Activated gamma-delta T cell treated with Interleukin-2 at 50 U/mL for 16 hours (primary cell): ENCODE results near the gene HIC1.
A peak's percentile ranks its signal among the peaks of the same experiment; 100 is the strongest.

Source experiments
- DNase-seq: peaks from one replicate; pipeline ENCODE4 v3.0.0-alpha.2; 2020

HIC1 gene

DNA sequence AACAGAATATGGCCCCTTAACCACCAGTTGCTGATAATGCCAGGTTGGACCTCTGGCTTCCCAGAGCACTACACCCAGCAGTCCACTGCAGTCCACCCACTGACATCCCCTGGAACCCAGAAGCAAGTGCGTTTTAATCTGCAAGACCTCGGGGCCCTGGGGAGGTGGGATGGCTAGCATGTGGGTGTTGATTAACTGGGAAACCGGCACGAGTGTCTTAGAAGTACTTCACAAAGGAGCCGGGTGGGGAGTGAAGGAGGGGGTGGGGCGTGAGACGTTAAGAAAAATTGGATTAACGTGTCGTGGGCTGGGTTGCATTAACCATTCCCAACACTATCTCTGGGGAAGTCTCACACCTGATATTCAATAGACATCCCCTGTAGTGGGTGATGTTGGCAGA lies 6.1 kb upstream of the HIC1 start:
- no peak for DNase-seq

DNA sequence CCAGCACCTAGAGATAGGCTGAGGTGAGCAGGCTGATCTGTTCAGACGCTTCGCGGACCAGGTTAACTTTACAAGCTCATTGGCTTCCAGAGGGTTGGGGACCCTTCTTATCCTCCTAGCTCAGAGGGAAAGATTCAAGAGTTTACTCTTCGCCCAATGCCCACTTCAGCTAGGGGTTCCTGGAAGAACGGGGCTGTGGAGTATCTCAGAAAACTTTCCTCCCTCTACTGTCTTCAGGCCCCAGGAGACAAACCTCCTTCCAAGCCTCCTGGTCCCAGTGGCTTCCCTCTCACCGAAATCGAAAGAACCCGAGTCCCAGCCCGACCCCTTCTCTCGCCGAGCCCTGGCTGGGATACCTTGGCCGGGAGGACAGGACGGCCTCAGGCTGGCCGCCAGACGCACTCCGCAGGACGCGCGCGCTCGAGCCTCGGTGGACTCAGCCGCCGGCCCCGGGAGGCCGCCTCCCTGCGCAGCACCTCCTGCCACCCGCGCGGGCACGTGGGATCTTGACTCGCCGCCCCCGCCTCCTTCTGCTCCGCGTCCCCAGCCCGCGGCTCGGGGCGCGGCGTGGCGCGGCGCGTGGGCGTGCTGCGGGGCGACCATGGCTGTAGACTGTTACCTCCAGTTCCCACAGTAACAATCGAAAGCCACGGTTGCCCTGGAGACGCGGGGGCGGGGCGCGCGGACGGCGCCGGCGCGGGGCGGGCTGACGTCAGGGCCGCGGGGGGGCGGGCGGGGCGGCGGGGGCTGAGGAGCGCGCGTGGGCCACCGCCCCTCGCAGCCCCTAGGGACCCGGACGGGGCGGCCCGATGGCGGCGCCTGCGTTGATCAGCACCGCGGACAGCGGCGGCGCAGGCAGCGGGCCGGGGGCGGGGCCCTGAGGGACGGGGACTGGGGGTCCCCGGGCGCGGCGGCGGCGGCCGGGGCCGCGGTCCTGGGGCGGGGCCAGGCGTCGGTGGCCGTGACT lies 5.3 kb upstream of the HIC1 start:
- peak; percentile 87 for DNase-seq

- peak; percentile 53 for DNase-seq
These were observed 4.4 kb upstream of the HIC1 start for GRCh38 chr17:2050300-2051060.

DNA sequence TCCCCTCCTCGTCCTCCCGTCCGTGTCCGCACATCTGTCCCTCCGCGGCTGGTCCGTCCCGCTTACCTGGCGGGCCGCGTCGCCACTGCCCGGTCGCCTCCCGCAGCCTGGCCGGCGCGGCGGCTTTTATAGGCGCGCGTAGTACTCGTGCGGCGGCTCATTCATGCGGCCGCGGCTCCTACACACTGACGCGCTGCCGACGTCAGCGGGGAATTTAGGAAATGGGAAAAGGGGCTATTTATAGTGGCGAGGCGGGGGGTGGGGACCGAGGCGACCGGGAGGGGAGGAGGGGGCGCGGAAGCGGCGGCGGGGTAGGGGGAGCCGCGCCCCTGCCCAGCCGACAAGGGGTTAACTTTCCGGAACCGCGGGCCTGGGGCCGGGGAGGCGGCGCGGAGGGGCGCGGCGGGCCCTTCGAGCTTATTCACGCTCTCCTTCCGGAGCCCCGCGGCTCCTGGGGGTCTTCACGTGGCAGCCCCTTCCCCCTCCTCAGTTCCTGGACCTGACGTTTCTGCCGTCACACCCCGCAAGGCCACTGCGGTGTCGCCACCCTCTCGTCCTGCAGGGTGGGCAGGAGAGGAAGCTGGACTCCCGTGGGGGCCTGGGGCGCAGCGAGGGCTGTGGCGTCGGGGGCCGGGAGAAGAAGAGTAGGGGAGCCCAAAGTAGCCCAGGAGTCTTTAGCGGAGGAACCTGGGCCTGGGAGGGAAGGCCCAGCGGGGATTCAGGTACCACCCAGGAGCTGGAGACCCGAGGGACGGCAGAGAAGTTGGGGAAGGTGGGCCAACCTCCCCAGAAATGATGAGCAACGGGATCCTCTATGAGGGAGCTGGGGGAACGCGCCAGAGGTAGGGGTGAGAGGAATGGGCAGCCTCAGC lies 3.6 kb upstream of the HIC1 start:
- DNase-seq: no peak

GRCh38 chr17:2051933-2052559 lies 2.9 kb upstream of the HIC1 start:
- DNase-seq: no peak

DNA sequence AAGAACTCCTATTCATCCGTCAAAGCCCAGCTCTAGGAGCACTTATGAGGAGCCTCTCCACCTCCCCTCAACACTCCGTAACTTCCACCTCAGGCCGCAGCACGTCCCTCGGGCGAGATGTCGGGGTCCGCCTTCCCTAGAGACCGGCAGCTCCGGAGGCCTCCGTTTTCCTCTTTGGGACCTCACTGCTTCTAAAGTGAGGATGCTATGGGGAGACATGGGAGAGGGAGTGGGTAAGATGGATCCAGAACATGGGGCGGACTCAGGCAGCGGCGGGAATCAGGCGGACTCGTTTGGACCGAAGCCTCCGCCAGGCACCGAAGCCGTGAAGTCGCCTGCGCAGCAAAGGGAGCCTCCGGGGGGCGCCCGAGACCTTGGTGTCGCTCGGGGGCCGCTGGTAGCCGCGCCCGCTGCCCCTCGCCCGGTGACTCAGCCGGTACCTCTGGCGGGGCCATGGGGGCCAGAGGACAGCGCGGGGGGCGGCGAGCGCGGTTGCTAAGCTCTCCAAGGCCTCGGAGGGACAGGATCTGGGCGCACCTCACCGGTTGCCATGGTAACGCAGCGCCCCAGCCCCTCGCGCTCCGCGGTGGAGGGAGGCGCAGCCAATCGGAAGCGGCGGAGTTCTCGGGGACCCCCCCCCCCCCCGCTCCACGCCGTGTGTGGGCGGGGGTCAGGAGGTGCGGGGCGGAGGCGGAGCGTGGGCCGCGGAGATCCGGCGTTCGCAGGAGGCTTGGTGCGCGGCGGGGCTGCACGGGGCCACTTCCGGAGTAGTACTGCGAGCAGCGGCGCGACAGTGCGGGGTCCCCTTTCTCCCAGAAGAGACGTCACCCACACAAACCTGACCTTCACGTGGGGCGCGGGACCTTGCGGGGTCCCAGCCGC lies 1.3 kb upstream of the HIC1 start:
- DNase-seq: peak; percentile 75

DNA sequence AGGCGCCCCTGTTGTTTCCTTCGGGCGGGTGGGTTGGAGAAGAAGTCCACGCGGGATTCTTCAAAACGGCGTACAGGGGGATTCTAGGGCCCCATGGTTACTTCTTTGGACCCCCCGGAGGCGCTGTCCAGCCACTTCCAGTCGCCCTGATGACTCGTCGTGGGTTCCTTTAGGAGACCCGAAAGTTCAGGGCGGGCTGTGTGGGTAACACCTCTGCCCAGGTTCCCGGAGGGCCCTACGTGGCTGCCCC lies 716 bp upstream of the HIC1 start:
- DNase-seq: no peak

GRCh38 chr17:2055292-2056205 lies 646 bp downstream of the HIC1 start:
- no peak for DNase-seq

- DNase-seq: peak; percentile 44
These were observed 1.6 kb downstream of the HIC1 start for GRCh38 chr17:2056206-2057174.

GRCh38 chr17:2057175-2057759 lies 2.4 kb downstream of the HIC1 start:
- DNase-seq: no peak

GRCh38 chr17:2057760-2058585 lies 3.1 kb downstream of the HIC1 start:
- no peak for DNase-seq

DNA sequence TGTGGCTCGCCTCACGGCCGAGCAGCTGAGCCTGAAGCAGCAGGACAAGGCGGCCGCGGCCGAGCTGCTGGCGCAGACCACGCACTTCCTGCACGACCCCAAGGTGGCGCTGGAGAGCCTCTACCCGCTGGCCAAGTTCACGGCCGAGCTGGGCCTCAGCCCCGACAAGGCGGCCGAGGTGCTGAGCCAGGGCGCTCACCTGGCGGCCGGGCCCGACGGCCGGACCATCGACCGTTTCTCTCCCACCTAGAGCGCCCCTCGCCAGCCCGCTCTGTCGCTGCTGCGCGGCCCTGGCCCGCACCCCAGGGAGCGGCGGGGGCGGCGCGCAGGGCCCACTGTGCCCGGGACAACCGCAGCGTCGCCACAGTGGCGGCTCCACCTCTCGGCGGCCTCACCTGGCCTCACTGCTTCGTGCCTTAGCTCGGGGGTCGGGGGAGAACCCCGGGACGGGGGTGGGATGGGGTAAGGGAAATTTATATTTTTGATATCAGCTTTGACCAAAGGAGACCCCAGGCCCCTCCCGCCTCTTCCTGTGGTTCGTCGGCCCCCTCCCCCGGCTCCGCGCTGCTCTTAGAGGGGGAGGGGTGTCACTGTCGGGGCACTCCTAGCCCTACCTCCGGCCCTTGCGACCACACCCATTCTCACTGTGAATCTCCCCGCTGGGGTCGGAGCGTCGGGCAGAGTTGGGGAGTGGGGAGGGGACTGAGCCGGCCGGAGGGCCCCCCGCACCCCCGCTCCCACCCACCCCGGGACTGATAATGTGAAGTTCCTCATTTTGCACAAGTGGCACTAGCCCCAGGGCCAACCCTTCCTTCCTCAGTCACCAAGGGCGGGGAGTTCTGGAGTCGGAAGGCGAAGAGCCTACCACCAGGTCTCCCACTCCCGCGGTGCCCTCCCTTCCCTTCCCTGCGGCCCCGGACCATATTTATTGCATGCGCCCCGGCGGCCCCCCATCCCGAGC lies 4.0 kb downstream of the HIC1 start:
- DNase-seq: peak; percentile 62

GRCh38 chr17:2059547-2060384 lies 4.9 kb downstream of the HIC1 start:
- no peak for DNase-seq

- DNase-seq: no peak
These were observed 5.4 kb downstream of the HIC1 start for GRCh38 chr17:2060385-2060658.

- no peak for DNase-seq
These were observed 6.0 kb downstream of the HIC1 start for GRCh38 chr17:2060681-2061440.
